HT1080 (cell line): Measurements from ENCODE around the gene LRCH1. TPM values are rescaled to one million over a fixed set of nuclear protein-coding genes. Genes with fewer than 3 reads are reported as not detected.
"Not testable (repeated sequence)": the region's sequence is repeated elsewhere in the genome, so short reads cannot be mapped to it uniquely, and the experiment has no call there.

Experiments used
- DNase-seq: peaks from one replicate; pipeline ENCODE4 v3.0.0-alpha.2; 2015; ENCODE audit warnings: low read depth
- total RNA-seq: library from RNA; depleted of rRNA; stranded (reverse); fragments of >200 nt; shearing (Covaris generic); gene quantifications from 2 replicates; pipeline ENCODE4 v1.2.3, GENCODE V29; 2014

LRCH1 gene
- total RNA-seq, 1 experiment from 2014 or later: 6.4 TPM

DNA sequence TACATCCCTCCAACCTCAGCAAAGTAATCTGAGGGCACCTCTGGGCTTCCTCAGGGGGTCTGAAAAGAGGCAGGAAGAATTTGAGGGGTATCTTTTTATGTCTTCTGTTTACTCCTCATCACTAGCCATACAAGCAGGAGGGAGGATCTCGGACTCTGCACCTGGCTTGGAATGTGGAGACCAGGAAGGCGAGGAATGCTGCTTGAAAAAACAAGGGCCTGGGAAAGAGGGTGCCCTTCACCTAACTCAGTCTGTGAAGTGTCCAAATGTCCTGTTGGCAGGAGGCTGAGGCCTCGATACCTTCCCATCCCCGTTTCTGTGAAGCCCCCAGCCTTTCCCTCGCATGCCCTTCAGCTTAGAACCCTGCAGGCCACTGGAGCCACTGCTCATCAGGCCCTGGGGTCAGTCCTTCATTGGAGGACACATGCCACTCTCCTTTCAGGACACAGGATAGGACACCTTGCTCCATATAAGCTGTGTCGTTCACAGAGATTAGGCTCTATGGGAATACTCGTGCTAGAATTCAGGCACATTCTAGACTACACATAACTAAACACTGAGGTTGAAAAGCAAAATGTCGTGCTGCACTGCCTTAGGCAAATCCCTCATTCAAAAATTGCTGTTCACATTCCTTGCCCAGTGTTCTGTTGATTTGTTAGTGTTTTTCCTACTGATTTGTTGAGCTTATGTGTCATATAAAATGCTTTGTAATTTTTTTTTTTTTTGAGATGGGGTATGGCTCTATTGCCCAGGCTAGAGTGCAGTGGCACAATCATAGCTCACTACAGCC lies 194.3 kb downstream of the LRCH1 start:
- DNase-seq: no peak

DNA sequence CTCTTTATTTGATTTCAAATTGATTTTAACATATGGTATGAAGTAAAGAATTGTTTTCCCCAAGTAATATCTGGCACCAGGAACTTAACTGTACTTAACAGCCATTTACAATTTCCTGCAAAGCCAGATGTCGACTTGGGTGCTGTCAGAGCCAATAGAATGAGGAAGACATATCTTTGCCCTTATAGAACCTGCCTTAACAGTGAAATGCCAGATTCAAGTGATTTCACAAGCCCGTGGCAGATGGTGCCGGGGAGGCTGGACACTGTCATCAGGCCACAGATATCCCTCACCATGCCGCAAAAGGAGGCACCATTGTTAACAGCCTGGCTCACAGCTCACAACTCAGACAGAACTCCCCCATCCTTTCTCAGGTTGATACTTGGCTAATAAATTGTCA lies 195.3 kb downstream of the LRCH1 start:
- DNase-seq: no peak

DNA sequence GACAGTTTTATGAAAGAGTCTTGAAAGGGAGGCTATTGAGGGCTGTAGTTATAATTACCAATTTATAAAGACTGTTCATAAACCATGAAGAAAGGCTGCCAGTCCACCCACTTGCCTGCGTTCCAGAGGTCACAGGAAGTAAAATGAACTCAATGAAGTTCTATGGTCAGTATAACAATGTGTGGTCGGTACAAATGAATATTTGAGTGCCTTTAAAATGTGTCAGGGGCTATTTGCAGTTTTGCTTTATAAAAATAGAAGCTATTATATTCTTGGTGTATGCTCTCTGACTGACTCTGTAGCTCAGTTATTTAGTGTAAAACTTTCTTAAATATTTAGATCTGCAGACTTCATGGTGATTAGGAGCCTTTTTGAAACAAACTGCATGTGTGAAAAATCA lies 197.0 kb downstream of the LRCH1 start:
- no peak for DNase-seq

DNA sequence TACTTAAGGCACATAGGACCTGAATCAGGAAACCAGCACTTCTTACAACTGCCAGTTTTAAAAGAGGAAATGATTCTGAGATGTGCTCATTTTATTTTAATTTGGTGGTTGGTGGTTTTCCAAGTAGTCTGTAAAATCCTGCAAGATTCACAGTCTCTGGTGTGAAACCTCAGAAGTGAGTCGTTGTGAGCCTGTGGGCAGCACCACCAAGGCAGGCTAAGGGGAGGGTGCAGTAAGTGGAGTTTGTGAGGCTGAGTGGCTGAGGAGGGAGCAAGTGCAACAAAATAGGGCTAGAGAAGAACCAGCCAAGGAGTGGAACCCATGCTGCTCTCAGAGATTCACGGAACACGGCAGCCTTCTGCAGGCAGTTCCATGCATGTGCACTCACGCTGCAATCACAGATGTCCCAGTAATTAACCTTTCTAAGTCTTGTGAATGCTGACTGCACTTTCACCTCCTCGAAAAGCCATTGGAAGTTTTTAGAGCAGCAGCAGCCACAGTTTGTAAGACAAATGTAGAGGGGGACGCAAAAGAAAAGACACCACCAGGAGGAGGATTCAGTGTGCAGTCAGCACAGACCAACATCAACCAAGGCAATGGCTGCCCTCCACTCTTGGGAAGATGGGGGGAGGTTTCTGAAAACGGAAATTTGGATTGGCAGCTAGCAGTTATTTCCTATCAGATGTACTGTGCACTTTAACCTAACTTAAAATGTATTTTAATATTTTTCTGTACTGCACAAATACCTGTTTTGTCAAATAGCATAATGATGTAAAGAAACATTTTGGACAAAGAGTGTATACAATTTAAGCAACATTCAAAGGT lies 199.1 kb downstream of the LRCH1 start:
- DNase-seq: peak; percentile 67

DNA sequence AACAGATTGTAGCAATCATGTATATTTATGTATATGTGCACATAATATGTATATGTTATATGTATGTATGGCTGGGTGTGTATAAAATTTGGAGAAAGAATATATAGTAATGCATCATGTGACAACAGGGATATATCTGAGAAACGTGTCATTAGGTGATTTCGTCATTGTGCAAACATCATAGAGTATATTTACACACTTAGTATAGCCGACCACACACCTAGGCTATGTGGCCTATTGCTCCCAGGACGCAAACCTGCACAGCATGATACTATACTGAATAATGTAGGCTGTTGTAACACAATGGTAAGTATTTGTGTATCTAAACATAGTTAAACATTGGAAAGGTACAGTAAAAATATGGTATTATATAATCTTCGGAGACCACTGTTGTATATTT lies 200.2 kb downstream of the LRCH1 start:
- no peak for DNase-seq

DNA sequence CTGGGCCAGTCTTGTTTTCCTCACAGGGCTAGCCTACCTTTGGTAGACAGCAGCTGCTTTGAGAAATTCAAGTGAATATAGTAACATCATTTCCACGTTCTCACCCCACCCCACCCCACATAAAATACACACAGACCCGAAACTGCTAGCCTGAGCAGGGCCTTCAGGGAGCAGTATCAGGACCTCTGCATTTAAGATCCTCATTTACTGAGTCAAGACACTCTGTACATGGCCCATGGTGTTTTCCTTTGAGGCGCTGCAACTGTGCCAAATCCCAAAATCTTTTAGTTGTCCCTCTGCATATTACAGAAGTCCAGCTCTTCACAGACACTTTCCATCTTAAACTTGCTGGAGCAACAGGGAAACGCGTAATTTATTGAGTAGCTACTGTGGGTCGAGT lies 200.9 kb downstream of the LRCH1 start:
- no peak for DNase-seq

DNA sequence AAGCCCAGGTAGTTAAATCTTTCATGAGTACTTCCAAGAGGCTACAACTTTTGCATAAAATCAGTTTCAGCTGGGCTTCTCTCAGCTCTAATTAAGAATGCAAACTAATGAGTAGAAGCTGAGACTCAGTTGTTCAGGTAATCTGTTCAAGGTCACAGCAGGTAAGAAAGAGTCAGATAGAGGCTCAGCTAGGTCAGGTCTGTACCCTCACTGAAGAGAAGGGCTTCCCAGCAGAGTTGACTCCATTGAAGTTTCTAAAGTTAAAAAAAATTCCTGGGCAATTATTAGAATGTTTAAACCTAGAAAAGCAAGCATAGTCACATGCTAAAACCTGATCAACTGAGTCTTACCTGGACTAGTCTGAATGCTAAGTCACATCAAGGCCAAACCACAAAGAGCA lies 201.8 kb downstream of the LRCH1 start:
- DNase-seq: no peak

DNA sequence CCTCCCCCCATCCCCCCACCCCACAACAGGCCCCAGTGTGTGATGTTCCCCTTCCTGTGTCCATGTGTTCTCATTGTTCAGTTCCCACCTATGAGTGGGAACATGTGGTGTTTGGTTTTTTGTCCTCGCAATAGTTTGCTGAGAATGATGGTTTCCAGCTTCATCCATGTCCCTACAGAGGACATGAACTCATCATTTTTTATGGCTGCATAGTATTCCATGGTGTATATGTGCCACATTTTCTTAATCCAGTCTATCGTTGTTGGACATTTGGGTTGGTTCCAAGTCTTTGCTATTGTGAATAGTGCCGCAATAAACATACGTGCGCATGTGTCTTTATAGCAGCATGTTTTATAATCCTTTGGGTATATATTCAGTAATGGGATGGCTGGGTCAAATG lies 202.5 kb downstream of the LRCH1 start:
- DNase-seq: not testable (repeated sequence)

DNA sequence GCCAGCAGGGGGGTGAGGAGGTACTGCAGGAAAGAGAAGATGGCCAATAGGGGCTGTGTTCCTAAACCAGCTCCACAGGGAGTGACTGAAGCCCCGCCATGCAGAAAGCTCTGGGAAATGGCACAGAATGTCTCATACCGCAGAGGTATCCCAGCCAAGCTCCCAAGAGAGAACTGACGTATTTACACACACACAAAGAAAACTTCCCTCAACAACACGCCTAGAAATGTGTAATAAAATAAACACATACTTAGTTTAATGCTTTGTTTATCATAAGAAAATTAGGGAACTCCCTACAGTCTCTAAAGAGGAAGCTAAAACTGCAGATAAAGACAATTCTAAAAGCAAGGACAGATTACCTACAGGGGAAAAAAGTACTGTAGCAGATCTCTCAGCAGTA lies 204.0 kb downstream of the LRCH1 start:
- no peak for DNase-seq

DNA sequence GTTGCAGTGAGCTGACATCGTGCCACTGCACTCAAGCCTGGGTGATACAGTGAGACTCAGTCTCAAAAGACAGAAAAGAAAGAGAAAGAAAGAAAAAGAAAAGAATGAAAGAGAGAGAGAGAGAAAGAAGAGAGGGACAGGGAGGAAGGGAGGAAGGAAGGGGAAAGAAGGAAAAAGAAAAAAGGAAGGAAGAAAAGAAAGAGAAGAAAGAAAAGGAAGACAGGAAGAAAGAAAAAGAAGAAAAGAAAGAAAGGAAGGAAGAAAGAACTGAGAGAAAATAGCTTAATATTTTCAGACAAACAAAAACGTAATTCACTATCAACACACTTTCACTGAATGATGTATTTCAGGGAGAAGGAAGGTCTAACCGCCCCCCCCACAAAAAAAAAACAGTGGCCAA lies 204.7 kb downstream of the LRCH1 start:
- DNase-seq: no peak

DNA sequence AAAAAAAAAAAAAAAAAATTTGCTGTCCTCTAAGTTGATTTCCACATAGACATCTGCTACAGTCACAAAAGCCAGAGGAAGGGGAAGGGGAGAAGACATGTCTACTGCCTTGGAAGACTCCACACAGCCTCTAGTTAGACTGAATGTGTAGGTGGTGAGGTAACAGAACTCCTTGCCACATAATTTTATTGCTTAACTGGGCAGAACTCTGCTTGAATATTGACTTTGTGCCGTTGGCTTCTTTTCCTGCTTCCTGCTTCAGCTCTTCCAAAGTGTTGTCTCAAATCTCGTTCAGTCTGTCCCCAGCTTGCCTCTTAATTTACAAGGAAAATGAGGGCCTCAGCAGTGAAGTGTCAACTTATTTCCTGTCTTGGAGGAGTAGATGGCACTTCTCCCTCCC lies 206.9 kb downstream of the LRCH1 start:
- DNase-seq: no peak

DNA sequence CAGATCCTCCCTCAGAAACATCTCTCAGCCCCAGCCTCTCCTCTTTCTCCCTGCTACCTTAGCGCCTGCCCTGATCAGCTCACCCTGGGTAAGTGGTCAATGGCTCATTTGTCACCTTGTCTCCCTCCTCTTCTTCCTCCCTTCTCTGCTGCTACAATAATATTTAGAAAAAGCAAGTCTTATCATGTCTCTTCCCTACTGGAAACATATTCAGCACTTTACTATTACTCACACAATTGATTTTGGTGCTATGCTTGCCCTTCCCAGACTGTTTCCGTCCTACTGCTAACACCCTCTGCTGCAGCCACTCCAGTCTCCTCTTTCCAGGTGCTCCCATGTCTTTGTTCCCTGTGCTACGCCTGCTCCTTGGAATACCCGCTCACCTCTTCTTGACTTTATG lies 208.2 kb downstream of the LRCH1 start:
- DNase-seq: no peak

DNA sequence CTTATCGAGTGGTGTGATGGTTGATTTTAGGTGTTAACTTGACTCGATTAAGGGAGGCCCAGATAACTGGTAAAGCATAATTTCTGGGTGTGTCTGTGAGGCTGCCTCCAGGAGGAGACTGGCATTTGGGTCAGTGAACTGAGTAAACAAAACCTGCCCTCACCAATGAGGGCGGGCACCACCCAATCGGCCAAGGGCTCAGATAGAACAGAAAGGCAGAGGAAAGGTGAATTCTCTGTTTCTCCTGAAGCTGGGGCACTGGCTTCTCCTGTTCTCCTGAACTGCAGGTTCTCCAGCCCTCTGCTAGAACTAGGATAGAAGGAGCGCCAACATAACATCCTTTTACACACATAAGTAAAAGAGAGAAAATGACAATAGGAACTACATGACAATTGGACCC lies 208.9 kb downstream of the LRCH1 start:
- DNase-seq: no peak

DNA sequence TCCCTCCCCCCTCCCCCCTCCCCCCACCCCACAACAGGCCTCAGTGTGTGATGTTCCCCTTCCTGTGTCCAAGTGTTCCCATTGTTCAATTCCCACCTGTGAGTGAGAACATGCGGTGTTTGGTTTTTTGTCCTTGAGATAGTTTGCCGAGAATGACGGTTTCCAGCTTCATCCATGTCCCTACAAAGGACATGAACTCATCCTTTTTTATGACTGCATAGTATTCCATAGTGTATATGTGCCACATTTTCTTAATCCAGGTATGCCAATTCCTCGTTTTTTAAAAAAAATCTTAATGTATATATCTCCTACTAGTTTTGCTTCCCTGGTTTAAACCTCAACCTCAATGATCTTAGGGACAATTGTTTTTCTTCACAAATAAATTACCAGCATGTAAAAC lies 217.0 kb downstream of the LRCH1 start:
- DNase-seq: not testable (repeated sequence)

DNA sequence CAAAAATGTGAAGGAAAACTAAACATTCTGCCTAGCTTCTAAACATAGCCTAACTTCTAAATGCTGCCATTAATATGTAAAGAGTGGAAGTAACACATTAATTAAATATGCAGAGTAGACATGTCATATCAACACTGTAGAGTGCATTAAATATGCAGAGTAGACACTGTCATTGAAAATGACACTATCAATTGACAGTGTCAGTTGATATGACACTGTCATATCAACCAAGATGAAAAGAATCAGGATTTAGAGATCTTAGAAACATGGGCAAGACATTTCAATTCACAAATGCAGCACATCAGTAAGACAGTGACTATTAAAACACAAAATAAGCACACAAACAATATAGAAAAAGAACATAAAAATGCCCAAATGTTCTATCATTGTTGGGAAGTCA lies 218.7 kb downstream of the LRCH1 start:
- DNase-seq: no peak

DNA sequence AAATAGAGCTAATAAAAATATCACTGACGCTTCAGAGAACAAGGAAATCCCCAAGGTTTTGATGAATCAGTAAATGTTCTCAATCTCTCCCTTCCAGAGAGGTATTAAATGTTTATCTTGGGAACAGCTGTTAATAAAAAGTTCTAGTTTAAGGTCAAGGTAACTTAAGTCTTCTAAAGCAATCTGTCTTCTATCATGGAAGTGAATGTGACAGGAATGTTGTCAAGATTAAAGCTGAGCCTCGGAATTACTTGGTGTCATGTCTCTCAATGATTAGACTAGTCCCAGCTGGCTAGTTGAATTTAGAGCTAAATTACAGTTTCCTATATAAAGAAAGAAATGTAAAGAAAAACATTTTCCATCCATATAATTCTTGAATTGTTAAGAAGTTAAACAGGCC lies 220.6 kb downstream of the LRCH1 start:
- no peak for DNase-seq

DNA sequence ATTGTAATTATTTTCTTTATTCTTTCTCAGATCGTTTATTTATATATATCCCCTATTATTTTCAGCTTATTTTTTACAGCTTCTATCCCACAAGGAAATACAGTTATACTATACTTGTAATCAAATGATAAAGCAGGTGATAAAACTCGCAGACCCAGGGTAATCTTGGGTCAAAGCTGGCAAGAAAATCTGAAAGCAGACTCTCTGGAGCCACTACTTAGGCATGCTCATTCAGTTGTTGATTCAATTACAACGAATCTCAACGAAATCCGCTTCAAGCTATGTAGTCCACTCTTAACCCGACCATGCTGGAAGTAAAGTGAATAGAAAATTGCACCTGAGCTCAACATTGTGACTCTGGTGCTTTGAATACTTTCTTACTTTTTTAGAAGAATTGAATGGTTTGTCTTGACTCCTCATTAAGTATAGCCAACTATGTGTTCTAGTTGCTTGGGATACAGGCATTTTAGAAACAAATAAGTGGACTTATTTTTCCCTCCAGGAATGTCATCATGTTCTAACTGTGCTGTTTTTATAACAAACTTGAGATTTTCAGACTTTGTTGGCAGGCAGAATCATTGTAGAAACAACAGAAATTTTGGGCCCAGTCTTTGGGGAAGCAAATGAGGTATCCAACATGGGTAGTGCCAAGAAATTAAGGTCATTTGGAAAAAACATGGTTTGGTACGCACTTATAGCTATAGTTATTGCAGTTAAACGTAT lies 222.6 kb downstream of the LRCH1 start:
- no peak for DNase-seq

DNA sequence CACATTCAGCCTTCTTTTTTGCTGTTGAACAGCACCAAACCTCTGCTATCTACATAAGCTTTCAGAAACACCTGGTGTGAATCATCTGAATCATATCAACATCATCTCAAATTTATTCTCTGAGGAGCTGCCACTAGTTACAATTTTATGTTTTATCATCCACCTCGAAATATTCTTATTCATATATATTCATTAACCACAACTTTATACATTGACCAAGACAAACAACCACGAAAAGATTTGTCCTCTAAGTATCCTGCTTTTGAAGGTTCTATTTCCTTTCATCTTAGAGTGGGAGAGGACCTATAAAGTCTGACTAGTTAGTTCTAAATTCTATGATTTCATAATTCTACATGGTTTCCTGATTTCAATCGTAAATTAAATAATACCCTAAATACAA lies 225.1 kb downstream of the LRCH1 start:
- DNase-seq: no peak

DNA sequence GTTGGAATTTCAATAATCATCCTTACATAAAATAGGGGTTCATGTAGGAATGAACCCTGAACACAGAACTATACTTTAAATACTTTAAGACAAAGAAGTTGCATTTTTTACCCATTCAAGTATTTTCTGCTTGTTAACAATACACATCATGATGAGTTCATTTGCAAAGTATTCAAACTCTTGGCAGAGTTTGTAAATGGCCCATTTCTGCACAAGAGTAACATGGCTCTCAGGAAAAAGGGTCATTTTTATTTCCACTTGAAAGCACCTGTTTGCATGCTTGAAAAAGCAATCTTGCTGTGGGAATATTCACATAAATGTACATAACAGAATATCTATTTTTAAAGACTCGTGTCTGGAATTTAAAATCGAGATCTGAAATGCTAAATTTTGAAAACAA lies 225.9 kb downstream of the LRCH1 start:
- no peak for DNase-seq

DNA sequence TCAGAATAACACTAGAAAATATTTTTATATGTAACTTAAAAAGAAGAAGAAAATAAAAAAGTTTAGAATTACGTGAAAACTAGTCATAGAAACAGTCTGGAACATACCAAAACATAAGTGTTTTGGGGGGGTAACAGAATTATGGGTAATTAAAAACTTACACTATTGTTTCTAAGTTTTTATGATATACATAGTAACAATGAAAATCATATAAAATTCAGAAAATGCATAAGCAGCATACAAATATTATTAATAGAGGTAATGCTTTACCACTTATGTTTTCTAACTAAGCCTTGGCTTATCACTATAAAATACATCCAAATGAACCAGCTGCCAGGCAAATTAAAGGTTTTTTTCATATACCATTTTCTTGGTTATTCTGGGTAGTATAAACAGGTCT lies 229.1 kb downstream of the LRCH1 start:
- DNase-seq: no peak

DNA sequence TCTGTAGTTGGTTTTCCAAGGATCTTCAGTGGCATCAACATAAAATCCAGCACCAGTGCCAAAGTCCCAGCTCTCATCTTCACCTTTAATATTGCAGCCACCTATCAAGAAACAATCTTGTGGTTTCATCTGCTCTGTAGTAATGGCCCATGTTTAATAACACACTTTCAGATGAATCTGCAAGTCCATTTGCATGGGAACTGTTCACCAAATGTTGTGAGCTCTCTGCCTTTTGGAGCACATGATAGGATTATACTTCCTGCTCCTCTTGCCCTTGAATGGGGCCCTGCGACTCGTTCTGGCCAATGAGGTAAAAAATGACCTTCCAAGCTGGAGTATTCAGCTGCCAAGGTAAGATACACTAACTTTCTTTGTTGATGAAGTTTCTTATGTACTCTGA lies 229.7 kb downstream of the LRCH1 start:
- no peak for DNase-seq

DNA sequence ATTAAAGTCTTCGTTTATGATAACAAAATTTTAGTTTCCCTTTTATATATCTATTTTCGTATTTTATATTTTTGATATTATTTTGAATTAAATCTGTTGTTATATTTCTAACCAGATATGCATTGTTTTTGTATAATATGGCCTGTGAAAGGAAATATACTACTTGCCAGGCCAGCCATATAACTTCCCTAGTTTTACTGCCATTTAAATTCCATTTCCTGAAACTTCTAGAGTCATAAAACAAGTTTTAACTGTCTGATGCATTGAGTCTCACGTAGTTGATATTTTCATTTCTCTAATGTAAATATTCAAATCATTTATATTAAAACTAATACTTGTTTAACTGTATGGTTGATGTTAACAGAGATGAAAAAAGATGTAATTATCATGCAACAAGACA lies 230.5 kb downstream of the LRCH1 start:
- DNase-seq: no peak
